T follicular helper cell (primary cell): ENCODE data around the gene AGTRAP.

Source experiments
- DNase-seq: peaks from one replicate; pipeline ENCODE4 v3.0.0-alpha.2; 2020; ENCODE audit warnings: low read depth

The AGTRAP gene

DNA sequence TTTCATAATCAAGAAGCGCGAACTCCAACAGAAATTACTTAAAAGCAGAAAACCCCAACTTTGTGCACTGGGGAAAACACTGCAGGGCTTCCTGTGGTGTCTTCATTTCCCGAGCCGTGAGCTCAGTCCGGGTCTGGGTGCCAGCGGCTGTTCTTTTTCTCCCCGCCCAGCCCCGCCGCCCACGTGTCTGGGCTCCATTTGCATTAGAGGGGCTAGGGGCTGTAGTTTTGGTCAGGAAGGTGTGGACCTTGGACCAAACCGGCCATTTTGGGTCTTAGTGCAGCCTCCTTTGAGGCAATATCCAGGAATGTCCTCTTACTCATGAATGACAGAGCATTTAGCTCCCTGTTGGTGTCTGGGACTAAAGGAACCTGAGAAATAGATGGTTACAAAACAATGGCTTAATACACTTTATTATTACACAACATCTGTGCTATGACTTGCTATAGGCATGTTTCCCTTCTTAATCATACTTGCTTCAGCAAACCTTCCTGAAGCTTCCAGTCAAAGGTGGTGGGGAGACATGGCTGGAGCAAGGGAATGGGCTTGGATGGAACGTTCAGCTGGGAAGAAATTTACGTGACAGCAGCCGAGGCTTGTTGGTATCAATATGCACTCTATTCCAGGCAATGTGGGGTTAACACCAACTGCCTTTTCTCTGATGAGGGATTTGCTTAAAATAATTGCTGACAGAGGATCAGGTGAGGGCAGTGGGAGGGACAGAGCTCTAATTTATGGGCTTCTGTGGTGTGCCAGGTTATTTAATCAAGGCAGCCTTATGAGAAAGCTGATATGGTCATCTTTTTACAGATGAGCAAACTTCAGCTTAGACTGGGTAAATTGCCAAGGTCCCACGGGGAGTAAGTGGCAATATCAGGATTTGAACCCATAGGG is 1.1 kb downstream of the AGTRAP start:
- no peak for DNase-seq

DNA sequence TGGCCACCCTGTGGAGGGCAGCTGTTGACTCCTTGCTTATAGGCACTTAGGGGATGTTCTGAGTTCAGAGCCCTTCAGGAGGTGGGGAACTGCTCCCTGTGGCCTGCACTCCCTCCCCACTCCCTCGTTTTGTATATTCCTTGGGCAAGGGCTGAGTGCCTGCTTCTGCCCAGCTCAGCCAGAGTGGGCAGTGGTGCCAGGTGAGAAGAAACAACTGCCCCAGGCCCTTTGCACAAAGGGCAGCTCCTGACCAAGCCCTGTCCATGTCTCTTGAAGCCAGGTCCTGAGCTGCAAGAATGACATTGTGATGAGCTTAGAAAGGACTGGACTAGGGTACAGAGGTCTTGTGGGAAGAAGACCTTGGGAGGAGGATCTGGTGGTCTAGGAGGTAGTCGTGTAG is 2.2 kb downstream of the AGTRAP start:
- DNase-seq = no peak

DNA sequence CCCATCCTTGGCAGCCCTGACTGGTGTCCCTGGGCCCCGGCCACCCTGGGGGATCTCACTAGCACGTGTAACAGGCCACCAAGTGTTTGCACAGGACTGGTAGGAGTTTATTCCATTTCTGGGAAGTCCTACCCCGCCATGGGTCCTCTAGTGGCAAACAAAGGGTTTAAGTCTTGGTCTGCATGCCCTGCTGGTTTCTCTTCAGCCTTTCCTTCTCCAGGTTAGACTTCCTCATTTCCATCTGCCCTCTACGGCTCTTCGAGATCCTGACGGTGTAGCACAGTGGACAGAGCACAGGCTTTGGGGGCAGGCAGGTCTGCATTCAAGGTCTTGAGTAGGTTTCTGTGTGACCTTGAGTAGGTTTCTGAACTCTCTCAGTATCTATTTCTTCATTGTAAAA is 2.8 kb downstream of the AGTRAP start:
- no peak for DNase-seq

DNA sequence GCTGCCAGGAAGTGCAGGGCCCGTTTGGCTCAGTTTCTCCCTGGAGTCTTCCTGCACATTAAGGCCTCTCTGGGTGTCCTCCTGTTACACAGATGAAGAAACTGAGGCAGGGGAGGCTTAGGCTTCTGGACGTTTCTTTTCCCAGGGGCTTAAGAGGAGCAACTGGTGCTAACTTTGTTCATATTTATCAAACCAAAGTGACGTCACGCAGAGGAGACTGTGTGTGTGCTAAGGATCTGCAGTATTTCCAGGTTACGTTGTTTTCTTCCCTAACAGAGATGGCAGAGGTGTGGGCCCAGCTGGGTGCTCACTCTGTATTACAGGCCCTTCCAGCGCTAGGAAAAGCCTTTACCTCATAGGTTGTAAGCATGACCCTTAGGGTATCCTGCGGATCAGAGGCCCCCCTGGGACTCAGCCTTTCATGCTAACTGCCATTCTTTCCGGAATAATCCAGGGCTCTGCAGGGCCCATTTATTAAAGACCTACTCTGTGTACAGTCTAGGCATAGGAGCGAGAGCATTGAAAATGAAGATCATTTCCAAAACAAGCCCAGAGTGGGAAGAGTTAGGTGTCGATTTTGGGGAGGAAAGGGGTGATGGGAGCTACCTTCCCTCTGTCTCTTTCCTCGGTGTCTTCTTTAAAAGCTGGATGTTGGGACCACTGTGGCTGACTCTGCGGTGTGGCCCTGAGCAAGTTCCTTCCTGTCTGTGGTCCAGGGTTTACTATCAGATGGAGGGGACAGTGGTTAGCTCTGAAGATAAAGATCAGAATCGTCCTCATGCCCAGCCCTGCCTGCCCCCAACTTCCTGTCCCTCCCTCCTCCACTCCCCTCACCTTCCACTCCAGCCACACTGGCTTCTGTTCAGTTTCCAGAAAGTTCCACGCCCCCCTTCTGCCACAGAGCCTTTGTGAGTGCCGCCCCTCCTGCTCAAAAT is 4.6 kb downstream of the AGTRAP start:
- DNase-seq = no peak

DNA sequence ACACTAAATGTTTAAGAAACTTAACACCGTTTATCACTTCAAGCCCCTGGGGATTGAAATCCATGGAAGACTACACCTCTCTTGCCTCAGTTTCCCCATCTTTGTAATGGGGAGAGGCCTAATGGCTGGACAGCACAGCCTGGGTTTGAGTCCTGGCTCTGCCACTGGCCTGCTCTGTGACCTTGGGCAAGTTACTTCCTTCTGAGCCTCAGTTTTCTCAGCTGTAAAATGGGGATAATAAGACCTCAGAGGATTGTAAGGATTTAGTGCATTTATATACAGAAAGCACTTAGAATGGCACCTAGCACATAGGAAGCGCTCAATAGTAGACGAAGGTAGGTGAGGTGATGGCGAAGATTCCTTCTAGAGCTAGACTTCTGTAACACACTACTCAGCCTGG is 5.5 kb downstream of the AGTRAP start:
- no peak for DNase-seq

DNA sequence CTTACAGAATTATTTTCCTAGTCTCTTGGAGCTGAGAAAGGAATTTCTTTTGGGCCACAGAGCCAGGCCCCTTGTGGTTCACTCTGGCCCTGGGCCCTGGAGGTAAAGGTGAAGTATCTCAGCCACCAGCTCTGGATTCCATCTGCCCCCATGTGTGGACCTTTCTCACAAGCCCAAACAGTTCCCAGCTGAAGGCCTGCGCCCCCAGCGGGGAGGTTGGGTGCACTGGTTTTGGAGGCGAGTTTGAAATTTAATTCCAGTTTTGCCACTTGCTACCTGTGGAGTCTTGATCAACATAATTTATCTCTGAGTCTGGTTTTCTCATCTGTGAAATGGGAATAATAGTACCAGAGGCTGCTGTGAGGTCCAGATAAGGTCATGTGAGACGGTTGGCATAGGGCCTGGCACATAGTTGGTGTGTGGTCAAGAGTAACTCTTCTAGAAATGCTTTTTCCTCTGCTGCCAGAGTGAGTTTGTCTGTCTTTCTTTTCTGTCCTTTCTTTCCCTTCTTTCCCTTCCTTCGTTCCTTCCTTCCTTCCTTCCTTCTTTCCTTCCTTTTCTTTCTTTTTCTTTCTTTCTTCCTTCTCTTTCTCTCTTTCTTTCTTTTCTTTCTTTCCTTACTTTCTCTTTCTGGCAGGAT is 6.1 kb downstream of the AGTRAP start:
- no peak for DNase-seq

DNA sequence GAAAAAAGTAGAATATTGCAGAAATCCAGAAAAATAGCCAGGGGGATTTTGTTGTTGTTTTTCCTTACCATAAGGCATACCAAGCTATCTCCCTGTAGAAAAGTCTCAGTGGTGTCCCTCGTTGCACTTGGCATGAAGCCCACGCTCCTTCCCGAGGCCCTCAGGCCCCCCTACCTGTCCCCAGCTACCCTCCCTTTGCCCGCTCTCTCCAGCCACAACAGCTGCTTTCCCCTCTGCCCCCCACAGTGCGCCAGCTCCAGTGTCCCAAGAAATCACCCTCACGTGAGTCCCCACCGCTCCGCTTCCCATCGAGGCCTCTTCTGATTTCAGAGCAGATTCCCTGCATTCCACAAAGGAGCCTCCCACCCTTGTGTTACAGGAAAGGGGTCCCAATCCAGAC is 8.4 kb downstream of the AGTRAP start:
- no peak for DNase-seq

DNA sequence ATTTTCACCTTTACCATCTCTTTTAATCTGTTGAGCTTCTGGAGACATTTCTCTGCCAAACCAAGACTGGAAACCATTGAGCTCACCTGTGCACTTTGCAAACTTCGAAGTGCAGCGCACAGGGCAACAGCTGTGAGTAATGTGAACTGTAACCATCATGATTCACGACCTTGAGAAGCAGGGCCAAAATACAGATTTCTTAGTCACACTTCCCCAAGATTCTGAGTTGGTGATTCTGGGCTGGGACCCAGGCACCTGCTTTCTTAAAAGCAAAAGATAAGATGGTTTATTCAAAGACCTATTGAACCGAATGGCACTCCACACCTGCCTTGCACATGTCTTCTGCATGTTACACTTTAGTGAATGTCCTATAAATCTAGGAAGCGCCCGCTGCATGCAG is 10.2 kb downstream of the AGTRAP start:
- no peak for DNase-seq

DNA sequence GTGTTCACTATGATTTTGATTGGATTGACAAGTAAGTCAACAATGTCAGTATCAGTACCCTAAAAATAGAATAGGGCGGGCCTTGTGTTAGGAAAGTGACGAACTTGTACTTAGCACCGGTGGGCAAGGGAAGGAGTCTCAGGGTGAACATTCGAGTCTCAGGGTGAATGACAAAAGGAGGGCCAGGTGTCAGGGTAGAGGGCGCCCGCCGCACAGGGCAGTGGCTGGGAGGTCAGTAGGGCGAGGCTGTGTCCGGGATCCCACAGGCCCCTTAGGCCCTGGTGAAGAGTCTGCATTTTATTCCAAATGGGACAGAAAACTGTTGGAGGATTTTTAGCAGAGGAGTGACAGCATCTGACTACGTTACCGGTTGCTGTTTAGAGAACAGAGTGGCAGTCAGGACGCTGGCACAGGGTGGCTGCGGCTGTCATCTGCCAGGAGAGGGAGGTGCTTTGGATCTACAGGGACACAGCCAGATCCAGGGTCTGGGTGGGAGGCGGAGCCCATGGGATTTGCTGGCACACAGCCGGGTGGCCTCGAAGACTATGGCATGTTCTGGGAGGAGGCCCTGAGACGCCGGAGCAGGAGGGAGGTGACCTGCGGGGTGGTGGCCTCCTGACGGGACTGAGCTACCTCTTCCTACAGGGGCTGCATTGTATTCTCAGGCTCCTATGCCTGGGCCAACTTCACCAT is 11.0 kb downstream of the AGTRAP start:
- no peak for DNase-seq

DNA sequence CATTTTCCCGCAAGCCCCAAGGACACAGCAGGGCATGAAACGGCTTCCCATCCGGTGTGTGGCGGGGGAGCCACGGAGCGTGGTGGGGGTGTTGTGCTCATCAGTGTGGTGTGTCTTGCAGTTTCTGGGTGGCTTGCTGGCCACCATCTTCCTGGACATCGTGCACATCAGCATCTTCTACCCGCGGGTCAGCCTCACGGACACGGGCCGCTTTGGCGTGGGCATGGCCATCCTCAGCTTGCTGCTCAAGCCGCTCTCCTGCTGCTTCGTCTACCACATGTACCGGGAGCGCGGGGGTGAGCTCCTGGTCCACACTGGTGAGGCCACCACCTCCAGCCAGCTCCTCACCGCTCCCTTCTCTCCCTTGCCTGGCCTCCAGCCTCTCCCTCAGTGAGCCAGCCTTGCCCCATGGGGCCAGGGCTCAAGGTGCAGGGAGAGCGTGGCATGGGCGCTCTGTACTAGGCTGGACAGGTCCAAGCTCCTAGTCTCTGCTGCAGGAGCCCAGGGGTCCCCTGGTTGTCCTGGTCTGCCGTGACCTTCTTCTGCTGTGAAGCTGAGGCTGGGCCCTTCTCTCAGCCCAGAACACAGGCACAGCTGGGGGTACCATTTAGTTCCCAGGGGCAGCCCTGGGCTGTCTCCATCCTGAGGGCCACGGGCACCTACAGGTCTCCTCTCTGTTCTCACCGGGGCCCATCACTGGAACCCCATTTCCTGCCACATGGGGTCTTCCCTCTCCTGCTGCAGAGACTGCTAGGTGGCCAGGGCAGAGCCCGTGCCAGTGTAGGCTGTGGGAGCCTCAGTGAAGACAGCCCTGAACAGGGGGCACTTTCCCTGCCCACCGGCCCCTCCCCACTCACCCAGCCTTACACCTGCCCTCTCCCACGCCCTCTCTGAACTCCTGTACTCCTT is 12.6 kb downstream of the AGTRAP start:
- no peak for DNase-seq

DNA sequence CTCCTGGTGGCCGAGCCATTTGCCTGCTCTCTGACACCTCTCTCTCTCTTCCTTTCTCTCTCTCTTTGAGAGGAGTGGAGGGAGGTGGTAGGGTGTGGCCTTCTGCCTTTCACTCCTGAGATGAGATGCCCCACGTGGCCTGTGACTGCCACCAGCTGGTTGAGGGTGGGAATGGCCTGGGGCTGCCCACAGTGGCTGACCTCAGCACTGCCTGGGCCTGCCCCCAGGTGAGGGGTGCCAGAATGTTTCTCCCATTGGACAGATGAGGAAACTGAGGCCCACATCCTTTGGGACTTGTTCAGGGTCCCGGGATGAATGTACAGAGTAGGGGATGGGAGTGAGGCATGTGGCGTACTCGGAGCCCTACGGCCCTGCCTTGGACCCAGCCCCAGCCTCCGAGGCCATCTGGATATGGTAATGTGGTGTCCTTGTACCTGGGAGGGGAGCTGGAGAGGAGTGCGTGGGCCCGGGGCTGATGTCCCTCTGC is 13.3 kb downstream of the AGTRAP start:
- no peak for DNase-seq

DNA sequence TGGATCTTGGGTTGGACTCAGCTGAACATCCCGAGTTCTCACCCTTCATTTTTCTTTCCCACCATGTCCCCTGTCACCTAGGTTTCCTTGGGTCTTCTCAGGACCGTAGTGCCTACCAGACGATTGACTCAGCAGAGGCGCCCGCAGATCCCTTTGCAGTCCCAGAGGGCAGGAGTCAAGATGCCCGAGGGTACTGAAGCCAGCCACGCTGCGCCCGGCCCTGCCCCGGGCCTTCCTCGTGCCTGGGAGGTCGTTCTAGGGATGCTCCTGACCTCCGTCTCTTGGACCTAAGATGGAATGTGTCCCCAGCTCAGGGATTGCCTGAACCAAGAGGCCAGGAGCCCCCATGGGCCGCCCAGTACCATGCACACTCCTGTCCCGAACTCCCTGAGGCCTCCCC is 14.1 kb downstream of the AGTRAP start:
- DNase-seq = no peak

DNA sequence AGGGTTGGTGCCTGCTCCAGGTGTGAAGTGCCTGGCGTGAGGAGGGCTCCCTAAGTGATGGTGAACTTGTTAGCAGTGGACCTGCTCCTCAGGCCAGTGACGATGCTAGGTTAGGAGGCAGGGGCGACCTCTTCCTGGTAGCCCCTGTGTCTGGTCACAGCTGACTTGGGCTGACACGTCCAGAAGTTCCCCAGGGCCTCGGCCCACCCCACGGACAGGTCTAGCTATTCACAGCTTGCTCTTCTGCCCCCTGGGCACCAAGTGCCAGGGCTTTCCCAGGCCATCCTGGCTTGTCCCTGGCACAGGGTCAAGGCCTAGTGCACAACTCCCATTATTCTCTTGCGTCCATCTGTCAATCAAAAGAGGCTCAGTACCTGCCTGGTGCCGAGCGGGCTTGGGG is 15.2 kb downstream of the AGTRAP start:
- no peak for DNase-seq

DNA sequence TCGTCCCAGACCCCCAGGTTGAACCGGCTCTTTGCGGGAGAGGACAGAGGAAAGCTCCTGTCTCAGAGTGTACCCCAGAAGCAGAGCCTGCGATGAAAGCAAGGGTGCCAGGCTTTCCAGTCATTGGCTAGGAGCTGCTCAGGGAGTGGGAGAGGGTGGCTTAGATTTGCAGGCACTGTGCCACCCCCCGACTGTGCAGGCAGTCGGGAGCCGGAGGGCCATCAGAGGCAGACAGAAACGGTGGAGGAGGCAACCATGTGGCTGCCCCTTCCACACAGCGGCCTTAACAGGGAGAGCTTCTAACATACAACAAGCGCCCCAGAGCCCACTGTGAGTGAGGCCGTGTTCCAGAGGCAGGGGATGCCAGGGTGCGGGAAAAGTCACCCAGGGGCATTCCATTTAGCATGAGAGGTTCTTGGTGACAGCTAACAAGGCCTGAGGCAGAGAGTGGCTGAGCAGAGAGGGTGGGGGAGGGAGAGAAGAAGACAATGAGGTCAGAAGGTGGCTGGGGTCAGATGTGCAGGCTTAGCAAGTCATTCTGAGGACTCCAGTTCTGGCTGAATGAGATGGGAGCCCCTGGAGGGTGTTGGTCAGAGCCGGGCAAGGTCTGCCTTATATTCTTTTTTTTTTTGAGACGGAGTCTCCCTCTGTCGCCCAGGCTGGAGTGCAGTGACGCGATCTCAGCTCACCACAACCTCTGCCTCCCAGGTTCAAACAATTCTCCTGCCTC is 16.6 kb downstream of the AGTRAP start:
- no peak for DNase-seq

DNA sequence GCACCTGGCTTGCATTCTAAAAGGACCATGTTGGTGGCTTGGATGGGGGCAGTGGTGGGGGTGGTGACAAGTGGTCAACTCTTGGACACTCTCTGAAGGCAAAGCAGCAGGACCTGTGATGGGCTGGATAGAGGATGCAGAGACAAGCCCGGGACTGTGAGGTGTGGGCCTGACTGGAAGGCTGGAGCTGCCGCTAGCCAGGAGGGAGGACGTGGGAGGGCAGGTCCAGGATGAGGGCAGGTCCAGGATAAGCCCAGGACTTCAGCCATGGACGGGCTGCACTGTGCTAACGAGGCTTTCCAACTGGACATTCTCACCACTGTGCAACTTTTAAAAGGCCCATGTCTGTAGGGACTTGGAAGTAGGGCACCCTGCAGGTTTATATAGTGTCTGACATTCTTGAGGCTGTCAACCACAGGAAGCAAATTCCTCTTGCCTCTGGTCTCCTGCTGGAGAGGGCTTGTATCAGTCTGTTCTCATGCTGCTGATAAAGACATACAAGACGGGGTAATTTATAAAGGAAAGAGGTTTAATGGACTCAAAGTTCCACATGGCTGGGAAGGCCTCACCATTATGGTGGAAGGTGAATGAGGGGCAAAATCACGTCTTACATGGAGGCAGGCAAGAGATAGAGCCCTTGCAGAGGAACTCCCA is 17.7 kb downstream of the AGTRAP start:
- DNase-seq = no peak

DNA sequence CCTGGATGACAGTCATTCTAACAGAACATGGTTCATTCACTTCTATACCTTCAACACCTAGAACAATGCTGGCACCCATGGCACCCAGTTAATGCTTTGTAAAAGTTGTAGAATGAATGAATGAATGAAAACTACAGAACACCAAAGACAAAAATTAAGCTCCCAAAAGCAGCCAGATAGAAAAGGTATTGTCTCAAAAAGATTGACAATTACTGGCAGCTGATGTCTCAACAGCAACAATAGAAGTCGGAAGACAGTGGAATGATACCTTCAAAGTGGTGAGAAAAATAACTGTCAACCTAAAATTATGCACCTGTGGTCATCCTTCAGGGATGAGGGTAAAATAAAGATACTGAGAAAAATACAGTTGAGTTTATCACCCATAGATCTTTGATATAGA is 21.1 kb downstream of the AGTRAP start:
- no peak for DNase-seq

DNA sequence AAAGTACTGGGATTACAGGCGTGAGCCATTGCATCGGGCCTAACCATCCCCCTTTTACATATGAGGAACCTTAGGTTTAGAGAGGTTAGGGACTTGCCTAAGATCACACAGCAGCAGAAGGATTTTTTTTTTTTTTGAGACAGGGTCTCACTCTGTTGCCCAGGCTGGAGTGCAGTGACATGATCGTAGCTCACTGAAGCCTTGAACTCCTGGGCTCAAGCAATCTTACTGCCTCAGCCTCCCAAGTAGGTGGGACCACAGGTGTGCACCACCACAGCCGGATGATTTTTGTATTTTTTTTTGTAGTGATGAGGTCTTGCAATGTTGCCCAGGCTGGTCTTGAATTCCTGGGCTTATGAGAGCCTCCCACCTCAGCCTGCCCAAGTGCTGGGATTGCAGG is 23.9 kb downstream of the AGTRAP start:
- DNase-seq = no peak

DNA sequence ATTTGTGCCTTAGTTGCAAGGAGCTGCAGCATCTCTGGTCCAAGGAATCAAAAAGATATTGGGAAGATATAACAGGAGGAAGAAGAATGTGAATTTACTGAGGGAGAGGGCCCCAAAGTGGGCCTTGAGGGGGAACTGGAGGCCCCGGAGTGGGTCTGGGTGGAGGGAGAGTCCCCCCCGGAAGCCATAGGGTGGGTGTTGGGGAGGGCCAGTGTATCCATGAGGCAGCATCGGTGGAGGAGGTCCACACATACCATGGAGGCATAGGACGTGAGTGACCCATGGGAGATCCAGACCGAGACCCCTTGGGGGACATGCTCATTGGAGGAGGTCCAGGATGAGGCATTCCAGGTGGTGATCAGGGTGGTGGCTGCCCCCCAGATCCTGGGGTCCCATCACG is 25.3 kb downstream of the AGTRAP start:
- no peak for DNase-seq

DNA sequence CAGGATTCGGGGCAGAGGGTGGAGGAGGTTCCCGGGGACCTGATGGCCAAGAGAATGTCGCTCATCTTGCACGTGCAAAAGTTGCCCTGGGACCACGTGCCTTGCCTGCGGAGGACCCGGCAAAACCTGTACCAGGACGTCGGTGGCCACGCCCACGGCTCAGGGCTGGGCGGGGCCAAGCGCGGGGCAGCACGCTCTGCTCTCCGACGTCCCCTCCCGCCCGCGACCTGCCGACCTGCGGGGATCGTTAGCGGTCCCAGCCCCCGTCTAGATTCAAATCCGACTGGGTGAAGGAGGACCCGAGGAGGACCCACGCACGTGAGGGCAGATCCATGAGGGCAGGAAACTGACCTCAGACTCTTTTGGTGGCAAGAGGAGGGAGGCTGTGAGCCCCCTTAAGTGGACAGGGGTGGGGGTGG is 26.1 kb downstream of the AGTRAP start, which contains the start of gene C1orf167:
Gene C1orf167, plus strand, starts transcription at position 206 of the 419 bp plus-strand sequence. CDS start 2,208 bp downstream, outside the sequence.
- DNase-seq = peak; percentile 6
